Measurements from ENCODE around the gene CCT8L2.
"Not testable (repeated sequence)": the region's sequence is repeated elsewhere in the genome, so short reads cannot be mapped to it uniquely, and the experiment has no call there.

The CCT8L2 gene

GRCh38 chr22:16592710-16593109, at the start of gene CCT8L2:
CCT8L2 (minus strand) TSS chr22:16592810; CDS start chr22:16592550, 260 bp downstream.
- not testable (repeated sequence) for DNase-seq

- DNase-seq: not testable (repeated sequence)
Observed at GRCh38 chr22:16635442-16635841, 42.8 kb upstream of the CCT8L2 start.

GRCh38 chr22:16634092-16634491, 41.5 kb upstream of the CCT8L2 start:
- not testable (repeated sequence) for DNase-seq

GRCh38 chr22:16628476-16628875, 35.9 kb upstream of the CCT8L2 start:
- DNase-seq: not testable (repeated sequence)

GRCh38 chr22:16625018-16625417, 32.4 kb upstream of the CCT8L2 start:
- not testable (repeated sequence) for DNase-seq

GRCh38 chr22:16623595-16623994, 31.0 kb upstream of the CCT8L2 start:
- not testable (repeated sequence) for DNase-seq

GRCh38 chr22:16617516-16617915, 24.9 kb upstream of the CCT8L2 start:
- not testable (repeated sequence) for DNase-seq

- DNase-seq: not testable (repeated sequence)
Observed at GRCh38 chr22:16616390-16616938, 23.9 kb upstream of the CCT8L2 start.

GRCh38 chr22:16615606-16616245, 23.1 kb upstream of the CCT8L2 start:
- not testable (repeated sequence) for DNase-seq

GRCh38 chr22:16609548-16610261, 17.1 kb upstream of the CCT8L2 start:
- DNase-seq: no peak

- no peak for DNase-seq
Observed at GRCh38 chr22:16608931-16609330, 16.3 kb upstream of the CCT8L2 start.

- DNase-seq: not testable (repeated sequence)
Observed at GRCh38 chr22:16604257-16604998, 11.8 kb upstream of the CCT8L2 start.

GRCh38 chr22:16603770-16604242, 11.2 kb upstream of the CCT8L2 start:
- not testable (repeated sequence) for DNase-seq

GRCh38 chr22:16603448-16603768, 10.8 kb upstream of the CCT8L2 start:
- DNase-seq: no peak

GRCh38 chr22:16602728-16603447, 10.3 kb upstream of the CCT8L2 start:
- not testable (repeated sequence) for DNase-seq

GRCh38 chr22:16602224-16602727, 9.7 kb upstream of the CCT8L2 start:
- DNase-seq: not testable (repeated sequence)

GRCh38 chr22:16601437-16602223, 9.0 kb upstream of the CCT8L2 start:
- DNase-seq: no peak

- DNase-seq: not testable (repeated sequence)
Observed at GRCh38 chr22:16600644-16601436, 8.2 kb upstream of the CCT8L2 start.

- not testable (repeated sequence) for DNase-seq
Observed at GRCh38 chr22:16599648-16600047, 7.0 kb upstream of the CCT8L2 start.

GRCh38 chr22:16595251-16595650, 2.6 kb upstream of the CCT8L2 start:
- not testable (repeated sequence) for DNase-seq

- no peak for DNase-seq
Observed at GRCh38 chr22:16594026-16594425, 1.4 kb upstream of the CCT8L2 start.
